Measurements from ENCODE around the gene TOP3B.

DNA sequence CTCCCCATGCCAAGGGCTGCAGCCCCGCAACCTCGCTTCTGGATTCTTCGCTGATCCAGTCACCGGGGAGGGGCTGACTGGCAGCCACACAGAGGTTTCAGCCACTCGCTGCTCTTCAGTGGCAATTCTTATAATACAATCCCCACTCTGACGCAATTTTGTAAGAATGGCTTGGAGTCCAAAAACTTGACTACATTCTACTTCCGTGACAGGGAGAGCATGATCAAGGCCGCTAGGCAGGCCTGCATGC, 44.8 kb downstream of the TOP3B start:
- TF ChIP-seq CBX3 (IDR thresholded peaks at IDR 0.05; ENCODE audit: borderline replicate concordance in 1 of 2, low read length in 2 of 2) (no peak), BCL6 (CRISPR knock-in tag; IDR thresholded peaks at IDR 0.05) (no peak), TAF1 (IDR thresholded peaks at IDR 0.05; ENCODE audit: control insufficient read depth, extremely low read depth, insufficient read depth, low read length, severe bottlenecking) (no peak), DACH1 (IDR thresholded peaks at IDR 0.05; ENCODE audit: partially characterized antibody) (no peak), ZNF583 (CRISPR knock-in tag; IDR thresholded peaks at IDR 0.05) (no peak), ZNF124 (CRISPR knock-in tag; IDR thresholded peaks at IDR 0.05) (no peak), RBM22 (IDR thresholded peaks at IDR 0.05; ENCODE audit: low read depth, low read length, poor library complexity, severe bottlenecking) (no peak)
- TF ChIP-seq, protein P1, sequence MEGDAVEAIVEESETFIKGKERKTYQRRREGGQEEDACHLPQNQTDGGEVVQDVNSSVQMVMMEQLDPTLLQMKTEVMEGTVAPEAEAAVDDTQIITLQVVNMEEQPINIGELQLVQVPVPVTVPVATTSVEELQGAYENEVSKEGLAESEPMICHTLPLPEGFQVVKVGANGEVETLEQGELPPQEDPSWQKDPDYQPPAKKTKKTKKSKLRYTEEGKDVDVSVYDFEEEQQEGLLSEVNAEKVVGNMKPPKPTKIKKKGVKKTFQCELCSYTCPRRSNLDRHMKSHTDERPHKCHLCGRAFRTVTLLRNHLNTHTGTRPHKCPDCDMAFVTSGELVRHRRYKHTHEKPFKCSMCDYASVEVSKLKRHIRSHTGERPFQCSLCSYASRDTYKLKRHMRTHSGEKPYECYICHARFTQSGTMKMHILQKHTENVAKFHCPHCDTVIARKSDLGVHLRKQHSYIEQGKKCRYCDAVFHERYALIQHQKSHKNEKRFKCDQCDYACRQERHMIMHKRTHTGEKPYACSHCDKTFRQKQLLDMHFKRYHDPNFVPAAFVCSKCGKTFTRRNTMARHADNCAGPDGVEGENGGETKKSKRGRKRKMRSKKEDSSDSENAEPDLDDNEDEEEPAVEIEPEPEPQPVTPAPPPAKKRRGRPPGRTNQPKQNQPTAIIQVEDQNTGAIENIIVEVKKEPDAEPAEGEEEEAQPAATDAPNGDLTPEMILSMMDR (IDR thresholded peaks at IDR 0.05 in 2 of 3, conservative IDR thresholded peaks at IDR 0.05 in 1 of 3; ENCODE audit: insufficient read depth in 2 of 3, low read depth in 1 of 3, low read length in 3 of 3), result no peak
- TF ChIP-seq, protein P2, sequence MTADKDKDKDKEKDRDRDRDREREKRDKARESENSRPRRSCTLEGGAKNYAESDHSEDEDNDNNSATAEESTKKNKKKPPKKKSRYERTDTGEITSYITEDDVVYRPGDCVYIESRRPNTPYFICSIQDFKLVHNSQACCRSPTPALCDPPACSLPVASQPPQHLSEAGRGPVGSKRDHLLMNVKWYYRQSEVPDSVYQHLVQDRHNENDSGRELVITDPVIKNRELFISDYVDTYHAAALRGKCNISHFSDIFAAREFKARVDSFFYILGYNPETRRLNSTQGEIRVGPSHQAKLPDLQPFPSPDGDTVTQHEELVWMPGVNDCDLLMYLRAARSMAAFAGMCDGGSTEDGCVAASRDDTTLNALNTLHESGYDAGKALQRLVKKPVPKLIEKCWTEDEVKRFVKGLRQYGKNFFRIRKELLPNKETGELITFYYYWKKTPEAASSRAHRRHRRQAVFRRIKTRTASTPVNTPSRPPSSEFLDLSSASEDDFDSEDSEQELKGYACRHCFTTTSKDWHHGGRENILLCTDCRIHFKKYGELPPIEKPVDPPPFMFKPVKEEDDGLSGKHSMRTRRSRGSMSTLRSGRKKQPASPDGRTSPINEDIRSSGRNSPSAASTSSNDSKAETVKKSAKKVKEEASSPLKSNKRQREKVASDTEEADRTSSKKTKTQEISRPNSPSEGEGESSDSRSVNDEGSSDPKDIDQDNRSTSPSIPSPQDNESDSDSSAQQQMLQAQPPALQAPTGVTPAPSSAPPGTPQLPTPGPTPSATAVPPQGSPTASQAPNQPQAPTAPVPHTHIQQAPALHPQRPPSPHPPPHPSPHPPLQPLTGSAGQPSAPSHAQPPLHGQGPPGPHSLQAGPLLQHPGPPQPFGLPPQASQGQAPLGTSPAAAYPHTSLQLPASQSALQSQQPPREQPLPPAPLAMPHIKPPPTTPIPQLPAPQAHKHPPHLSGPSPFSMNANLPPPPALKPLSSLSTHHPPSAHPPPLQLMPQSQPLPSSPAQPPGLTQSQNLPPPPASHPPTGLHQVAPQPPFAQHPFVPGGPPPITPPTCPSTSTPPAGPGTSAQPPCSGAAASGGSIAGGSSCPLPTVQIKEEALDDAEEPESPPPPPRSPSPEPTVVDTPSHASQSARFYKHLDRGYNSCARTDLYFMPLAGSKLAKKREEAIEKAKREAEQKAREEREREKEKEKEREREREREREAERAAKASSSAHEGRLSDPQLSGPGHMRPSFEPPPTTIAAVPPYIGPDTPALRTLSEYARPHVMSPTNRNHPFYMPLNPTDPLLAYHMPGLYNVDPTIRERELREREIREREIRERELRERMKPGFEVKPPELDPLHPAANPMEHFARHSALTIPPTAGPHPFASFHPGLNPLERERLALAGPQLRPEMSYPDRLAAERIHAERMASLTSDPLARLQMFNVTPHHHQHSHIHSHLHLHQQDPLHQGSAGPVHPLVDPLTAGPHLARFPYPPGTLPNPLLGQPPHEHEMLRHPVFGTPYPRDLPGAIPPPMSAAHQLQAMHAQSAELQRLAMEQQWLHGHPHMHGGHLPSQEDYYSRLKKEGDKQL (CRISPR knock-in tag; IDR thresholded peaks at IDR 0.05; ENCODE audit: borderline replicate concordance), result no peak
- TF ChIP-seq, protein P3, sequence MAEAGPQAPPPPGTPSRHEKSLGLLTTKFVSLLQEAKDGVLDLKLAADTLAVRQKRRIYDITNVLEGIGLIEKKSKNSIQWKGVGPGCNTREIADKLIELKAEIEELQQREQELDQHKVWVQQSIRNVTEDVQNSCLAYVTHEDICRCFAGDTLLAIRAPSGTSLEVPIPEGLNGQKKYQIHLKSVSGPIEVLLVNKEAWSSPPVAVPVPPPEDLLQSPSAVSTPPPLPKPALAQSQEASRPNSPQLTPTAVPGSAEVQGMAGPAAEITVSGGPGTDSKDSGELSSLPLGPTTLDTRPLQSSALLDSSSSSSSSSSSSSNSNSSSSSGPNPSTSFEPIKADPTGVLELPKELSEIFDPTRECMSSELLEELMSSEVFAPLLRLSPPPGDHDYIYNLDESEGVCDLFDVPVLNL (CRISPR knock-in tag; IDR thresholded peaks at IDR 0.05; ENCODE audit: low read depth), result no peak
